Lower leg skin (tissue), 3 donors: Measurements from ENCODE around the gene RPRM.

Source experiments
- CTCF ChIP-seq, 3 donors: fragments of 450-650 bp; IDR thresholded peaks; one replicate each; pipeline ENCODE4 v1.5.1; 2016; ENCODE audit warnings: antibody characterized with exemption in 3 of 3, mild to moderate bottlenecking in 3 of 3, moderate library complexity in 2 of 3
- POLR2A ChIP-seq, 2 donors: fragments of 450-650 bp; IDR thresholded peaks; one replicate each; pipeline ENCODE4 v1.6.1; 2016 to 2017; ENCODE audit warnings: antibody characterized with exemption in 2 of 2, mild to moderate bottlenecking in 1 of 2, moderate library complexity in 1 of 2

- TF ChIP-seq CTCF (IDR thresholded peaks at IDR 0.05) (no peak), POLR2A (IDR thresholded peaks at IDR 0.05) (no peak)
Measured at GRCh38 chr2:153488072-153488471, 9.5 kb upstream of the RPRM start.
